ENCODE measurements around the gene DIRAS1. TPM values are rescaled to one million over a fixed set of nuclear protein-coding genes. Genes with fewer than 3 reads are reported as not detected.
A peak's percentile ranks its signal among the peaks of the same experiment; 100 is the strongest.

Gene DIRAS1
- total RNA-seq, 1 experiment from 2014 or later = 18.5 TPM

DNA sequence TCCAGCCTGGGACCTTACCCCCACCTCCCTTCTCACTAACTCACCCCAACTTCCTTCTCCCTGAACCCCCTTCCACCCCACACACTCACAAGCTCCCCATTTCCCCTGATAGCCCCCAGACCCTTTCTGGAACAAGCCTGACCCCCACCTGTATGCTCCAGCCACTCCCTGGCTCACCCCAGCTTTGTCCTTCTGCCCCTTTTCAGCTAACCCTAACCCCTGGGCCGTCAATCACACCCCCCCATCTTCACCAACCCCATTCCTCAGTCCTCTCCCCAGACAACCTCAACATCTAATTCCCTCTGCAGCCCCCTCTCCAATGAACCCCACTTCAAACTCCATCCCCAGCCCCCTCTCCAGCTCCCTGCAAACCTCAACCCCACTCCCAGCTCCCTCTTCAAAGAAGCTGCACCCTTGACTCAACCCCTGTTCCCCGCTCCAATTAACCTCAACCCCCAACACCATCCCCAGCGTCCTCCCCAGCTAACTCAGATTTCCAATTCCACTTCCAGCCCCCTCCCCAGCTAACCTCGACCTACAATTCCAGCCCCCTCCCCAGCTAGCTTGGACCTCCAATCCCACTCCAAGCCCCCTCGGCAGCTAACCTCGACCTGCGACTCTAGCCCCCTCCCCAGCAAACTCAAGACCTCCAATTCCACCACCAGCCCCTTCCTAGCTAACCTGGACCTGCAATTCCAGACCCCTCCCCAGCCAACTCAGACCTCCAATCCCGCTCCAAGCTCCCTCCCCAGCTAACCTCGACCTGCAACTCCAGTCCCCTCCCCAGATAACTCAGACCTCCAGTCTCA is 19.6 kb downstream of the DIRAS1 start:
- Histone ChIP-seq H3K27ac (ENCODE audit: low read length) (no peak overlapping the region), H3K4me1 (ENCODE audit: control insufficient read depth, insufficient read depth, low read length) (0 out of 2 replicates have a peak, but pooled peaks cover 3% of the 10 kb centered on the region), H3K9me3 (ENCODE audit: control insufficient read depth, insufficient read depth, low read depth, low read length) (no peaks in the 10 kb centered on the region), H3K36me3 (ENCODE audit: control insufficient read depth, insufficient read depth, low read length) (no peaks in the 10 kb centered on the region), H3K27me3 (ENCODE audit: control insufficient read depth, insufficient read depth, low read length) (no peaks in the 10 kb centered on the region), H3K4me3 (ENCODE audit: low read depth in 2 of 2, low read length in 2 of 2) (no peak overlapping the region)
- BruUV-seq (replicated peaks) = no TSS peak
- DNase-seq (ENCODE audit: low read depth, low spot score) (no peak), ATAC-seq (no peak)
- POLR2A ChIA-PET = no interaction called here
- CTCF ChIA-PET = interaction anchor here (0.6 to 1.3 kb wide), 2 partner anchors 53 to 548 kb away, joined by 3 to 6 read pairs; no protein-coding TSS in a partner anchor
- no peak for TF ChIP-seq TCF7L2 (IDR thresholded peaks at IDR 0.05; ENCODE audit: low read depth, low read length)
- TF ChIP-seq SIN3A (IDR thresholded peaks at IDR 0.05; ENCODE audit: borderline replicate concordance, insufficient read depth, low read depth, low read length) = no peak
- TF ChIP-seq, protein P1, sequence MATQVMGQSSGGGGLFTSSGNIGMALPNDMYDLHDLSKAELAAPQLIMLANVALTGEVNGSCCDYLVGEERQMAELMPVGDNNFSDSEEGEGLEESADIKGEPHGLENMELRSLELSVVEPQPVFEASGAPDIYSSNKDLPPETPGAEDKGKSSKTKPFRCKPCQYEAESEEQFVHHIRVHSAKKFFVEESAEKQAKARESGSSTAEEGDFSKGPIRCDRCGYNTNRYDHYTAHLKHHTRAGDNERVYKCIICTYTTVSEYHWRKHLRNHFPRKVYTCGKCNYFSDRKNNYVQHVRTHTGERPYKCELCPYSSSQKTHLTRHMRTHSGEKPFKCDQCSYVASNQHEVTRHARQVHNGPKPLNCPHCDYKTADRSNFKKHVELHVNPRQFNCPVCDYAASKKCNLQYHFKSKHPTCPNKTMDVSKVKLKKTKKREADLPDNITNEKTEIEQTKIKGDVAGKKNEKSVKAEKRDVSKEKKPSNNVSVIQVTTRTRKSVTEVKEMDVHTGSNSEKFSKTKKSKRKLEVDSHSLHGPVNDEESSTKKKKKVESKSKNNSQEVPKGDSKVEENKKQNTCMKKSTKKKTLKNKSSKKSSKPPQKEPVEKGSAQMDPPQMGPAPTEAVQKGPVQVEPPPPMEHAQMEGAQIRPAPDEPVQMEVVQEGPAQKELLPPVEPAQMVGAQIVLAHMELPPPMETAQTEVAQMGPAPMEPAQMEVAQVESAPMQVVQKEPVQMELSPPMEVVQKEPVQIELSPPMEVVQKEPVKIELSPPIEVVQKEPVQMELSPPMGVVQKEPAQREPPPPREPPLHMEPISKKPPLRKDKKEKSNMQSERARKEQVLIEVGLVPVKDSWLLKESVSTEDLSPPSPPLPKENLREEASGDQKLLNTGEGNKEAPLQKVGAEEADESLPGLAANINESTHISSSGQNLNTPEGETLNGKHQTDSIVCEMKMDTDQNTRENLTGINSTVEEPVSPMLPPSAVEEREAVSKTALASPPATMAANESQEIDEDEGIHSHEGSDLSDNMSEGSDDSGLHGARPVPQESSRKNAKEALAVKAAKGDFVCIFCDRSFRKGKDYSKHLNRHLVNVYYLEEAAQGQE (IDR thresholded peaks at IDR 0.05; ENCODE audit: insufficient read depth in 1 of 2, low read depth in 2 of 2, low read length in 1 of 2) = no peak
- TF ChIP-seq POLR2AphosphoS5 (IDR thresholded peaks at IDR 0.05; ENCODE audit: low read depth, low read length) = no peak
- TF ChIP-seq, protein P2, sequence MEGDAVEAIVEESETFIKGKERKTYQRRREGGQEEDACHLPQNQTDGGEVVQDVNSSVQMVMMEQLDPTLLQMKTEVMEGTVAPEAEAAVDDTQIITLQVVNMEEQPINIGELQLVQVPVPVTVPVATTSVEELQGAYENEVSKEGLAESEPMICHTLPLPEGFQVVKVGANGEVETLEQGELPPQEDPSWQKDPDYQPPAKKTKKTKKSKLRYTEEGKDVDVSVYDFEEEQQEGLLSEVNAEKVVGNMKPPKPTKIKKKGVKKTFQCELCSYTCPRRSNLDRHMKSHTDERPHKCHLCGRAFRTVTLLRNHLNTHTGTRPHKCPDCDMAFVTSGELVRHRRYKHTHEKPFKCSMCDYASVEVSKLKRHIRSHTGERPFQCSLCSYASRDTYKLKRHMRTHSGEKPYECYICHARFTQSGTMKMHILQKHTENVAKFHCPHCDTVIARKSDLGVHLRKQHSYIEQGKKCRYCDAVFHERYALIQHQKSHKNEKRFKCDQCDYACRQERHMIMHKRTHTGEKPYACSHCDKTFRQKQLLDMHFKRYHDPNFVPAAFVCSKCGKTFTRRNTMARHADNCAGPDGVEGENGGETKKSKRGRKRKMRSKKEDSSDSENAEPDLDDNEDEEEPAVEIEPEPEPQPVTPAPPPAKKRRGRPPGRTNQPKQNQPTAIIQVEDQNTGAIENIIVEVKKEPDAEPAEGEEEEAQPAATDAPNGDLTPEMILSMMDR (IDR thresholded peaks at IDR 0.05) = no peak
- intact Hi-C loops (cut with micrococcal nuclease; ENCODE audit: unreplicated experiment) = no loop called here
- in situ Hi-C loops (cut with HindIII; ENCODE audit: low pct_unique_long_range_greater_than_20kb, low sequenced_read_pairs) = no loop called here

DNA sequence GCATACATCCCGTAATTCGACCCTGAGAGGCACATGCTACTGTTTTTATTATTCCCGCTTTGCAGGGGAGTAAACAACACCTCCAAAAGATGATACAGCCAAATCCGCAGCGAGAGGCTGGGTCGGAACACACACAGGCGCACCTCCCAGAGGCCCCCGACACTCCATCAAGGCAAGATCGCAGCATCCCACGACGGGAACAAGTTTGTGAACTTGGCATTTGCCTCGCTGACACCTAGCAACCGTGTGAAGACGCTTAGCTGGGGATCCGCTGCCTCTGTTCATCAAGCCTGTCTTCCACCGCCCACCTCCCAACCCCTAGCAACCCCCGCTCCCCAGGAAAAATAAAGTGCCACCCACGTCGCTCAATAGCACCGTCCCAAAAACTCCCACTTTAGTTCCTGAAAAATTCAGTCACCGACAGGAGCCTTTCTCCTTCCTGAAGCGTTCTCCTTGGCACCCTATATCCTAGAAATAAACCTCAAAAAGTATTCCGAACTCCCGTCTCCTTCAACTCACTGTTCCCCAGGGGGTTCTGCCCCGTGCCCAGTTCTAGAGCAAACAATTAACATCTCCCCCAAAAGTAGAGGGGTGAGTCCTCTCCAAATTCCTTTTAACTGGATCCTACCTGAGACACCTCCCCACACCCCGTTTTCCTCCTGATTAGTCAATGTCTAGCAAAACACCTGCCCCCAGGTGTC is 20.4 kb downstream of the DIRAS1 start:
- Histone ChIP-seq H3K4me1 (ENCODE audit: control insufficient read depth, insufficient read depth, low read length) (0 out of 2 replicates have a peak, but pooled peaks cover 3% of the 10 kb centered on the region), H3K9me3 (ENCODE audit: control insufficient read depth, insufficient read depth, low read depth, low read length) (no peaks in the 10 kb centered on the region), H3K27me3 (ENCODE audit: control insufficient read depth, insufficient read depth, low read length) (no peaks in the 10 kb centered on the region), H3K36me3 (ENCODE audit: control insufficient read depth, insufficient read depth, low read length) (no peaks in the 10 kb centered on the region), H3K4me3 (ENCODE audit: low read depth in 2 of 2, low read length in 2 of 2) (no peak overlapping the region), H3K27ac (ENCODE audit: low read length) (no peak overlapping the region)
- no TSS peak for BruUV-seq (replicated peaks)
- ATAC-seq = 0 out of 2 replicates have a peak, but pooled peaks have one; percentile 24
- TF ChIP-seq TCF7L2 (IDR thresholded peaks at IDR 0.05; ENCODE audit: low read depth, low read length) = no peak
- no peak for DNase-seq (ENCODE audit: low read depth, low spot score)
- intact Hi-C loops (cut with micrococcal nuclease; ENCODE audit: unreplicated experiment) (no loop called here), in situ Hi-C loops (cut with HindIII; ENCODE audit: low pct_unique_long_range_greater_than_20kb, low sequenced_read_pairs) (no loop called here)
- POLR2A ChIA-PET = no interaction called here
- CTCF ChIA-PET = interaction anchor here (0.6 to 1.3 kb wide), 2 partner anchors 52 to 549 kb away, joined by 3 to 6 read pairs; no protein-coding TSS in a partner anchor

Measured in Panc1 (cell line).